NCI-H774 (cell line): ENCODE data around the gene SYTL5.

Source experiments
- DNase-seq: peaks from one replicate; lab custom pipeline; 2025; lab: John Stamatoyannopoulos, UW

Gene SYTL5

GRCh38 chrX:38149016-38149415 is 142.7 kb downstream of the SYTL5 start:
- no peak for DNase-seq

- no peak for DNase-seq
Measured at GRCh38 chrX:38150993-38151392, 144.6 kb downstream of the SYTL5 start.

GRCh38 chrX:38151441-38151840 is 145.1 kb downstream of the SYTL5 start:
- no peak for DNase-seq

GRCh38 chrX:38154340-38154739 is 148.0 kb downstream of the SYTL5 start:
- no peak for DNase-seq

GRCh38 chrX:38154818-38155217 is 148.5 kb downstream of the SYTL5 start:
- no peak for DNase-seq

GRCh38 chrX:38156838-38157237 is 150.5 kb downstream of the SYTL5 start:
- no peak for DNase-seq

- DNase-seq, result no peak
Measured at GRCh38 chrX:38163193-38163592, 156.8 kb downstream of the SYTL5 start.

GRCh38 chrX:38165023-38165422 is 158.7 kb downstream of the SYTL5 start:
- DNase-seq, result no peak

GRCh38 chrX:38166478-38167083 is 160.2 kb downstream of the SYTL5 start:
- no peak for DNase-seq

- no peak for DNase-seq
Measured at GRCh38 chrX:38170556-38170955, 164.2 kb downstream of the SYTL5 start.

GRCh38 chrX:38172596-38172995 is 166.2 kb downstream of the SYTL5 start:
- DNase-seq, result no peak

GRCh38 chrX:38175139-38175538 is 168.8 kb downstream of the SYTL5 start:
- no peak for DNase-seq

- no peak for DNase-seq
Measured at GRCh38 chrX:38178396-38178795, 172.0 kb downstream of the SYTL5 start.
